ENCODE data around the gene PER1. TPM values are rescaled to one million over a fixed set of nuclear protein-coding genes. Genes with fewer than 3 reads are reported as not detected.

PER1 gene
- total RNA-seq, 1 experiment from 2014 or later: 87.6 TPM

DNA sequence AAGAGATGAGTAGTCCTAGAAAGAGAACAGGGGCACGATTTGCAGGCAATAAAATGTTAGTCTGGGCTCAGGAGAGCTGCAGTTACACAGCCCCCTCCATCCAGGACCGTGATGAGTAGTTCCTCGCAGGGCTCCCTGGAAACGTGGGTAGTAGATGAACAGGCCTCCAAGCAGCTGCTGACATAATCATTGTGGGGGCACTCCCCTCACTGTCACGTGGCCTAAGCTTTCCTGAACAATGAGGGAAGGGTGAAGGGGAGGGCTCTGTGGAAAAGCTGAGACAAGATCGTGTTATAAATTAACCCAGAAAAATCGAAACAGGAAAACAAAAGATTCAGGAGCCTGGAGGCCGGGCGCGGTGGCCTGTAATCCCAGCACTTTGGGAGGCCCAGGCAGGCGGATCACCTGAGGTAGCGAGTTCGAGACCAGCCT lies 1.3 kb upstream of the PER1 start:
- H3K9me3 ChIP-seq (ENCODE audit: control insufficient read depth in 1 of 2, insufficient read depth in 1 of 2, low read depth in 1 of 2, low read length in 2 of 2): no peaks in the 10 kb centered on the region
- intact Hi-C loops (cut with micrococcal nuclease): no loop called here
- H3K4me2 ChIP-seq (ENCODE audit: low read length): peak overlapping the region; percentile 100
- no peak for TF ChIP-seq SIN3A (IDR thresholded peaks at IDR 0.05; ENCODE audit: low read depth)
- TF ChIP-seq CEBPB (IDR thresholded peaks at IDR 0.05; ENCODE audit: low read depth): no peak
- TF ChIP-seq, protein P1, sequence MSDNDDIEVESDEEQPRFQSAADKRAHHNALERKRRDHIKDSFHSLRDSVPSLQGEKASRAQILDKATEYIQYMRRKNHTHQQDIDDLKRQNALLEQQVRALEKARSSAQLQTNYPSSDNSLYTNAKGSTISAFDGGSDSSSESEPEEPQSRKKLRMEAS (IDR thresholded peaks at IDR 0.05): peak; percentile 58
- no peak for TF ChIP-seq POLR2A (IDR thresholded peaks at IDR 0.05; ENCODE audit: borderline replicate concordance, extremely low read depth, insufficient read depth, insufficient read length)
- H3K4me3 ChIP-seq (replicated peaks in 1 of 2; ENCODE audit: low read depth in 1 of 2, low read length in 2 of 2): peak overlapping the region; percentile 48 to 95
- no peaks in the 10 kb centered on the region for H3K9me2 ChIP-seq (ENCODE audit: insufficient read depth)
- H4K20me1 ChIP-seq (ENCODE audit: insufficient read depth): no peaks in the 10 kb centered on the region
- peaks cover 42 to 75% of the 10 kb centered on the region in 2 experiments for H3K4me1 ChIP-seq (ENCODE audit: control insufficient read depth in 1 of 2, insufficient read depth in 2 of 2, low read length in 2 of 2)
- H3K36me3 ChIP-seq (ENCODE audit: control insufficient read depth in 1 of 2, insufficient read depth in 2 of 2, low read length in 2 of 2): peaks cover 13 to 19% of the 10 kb centered on the region in 2 experiments
- RAD21 ChIA-PET (ENCODE audit: low non-redundant PET in 1 of 2, low total read pairs in 2 of 2, uncharacterized antibody in 2 of 2, unreplicated experiment in 2 of 2): no interaction called here
- CTCF ChIA-PET: interaction anchor here (1.4 to 1.6 kb wide), 2 partner anchors 34 to 60 kb away, joined by 4 read pairs; no protein-coding TSS in a partner anchor
- H2AFZ ChIP-seq (ENCODE audit: low read depth, low read length, poor library complexity, severe bottlenecking): no peak overlapping the region
- peaks cover 57% of the 10 kb centered on the region for H3K79me2 ChIP-seq (ENCODE audit: insufficient read depth, low read length)
- peak overlapping the region; percentile 99 for H3K9ac ChIP-seq (ENCODE audit: low read length)
- DNase-seq (ENCODE audit: low read depth, low spot score) (no peak), ATAC-seq (no peak)
- H3K27me3 ChIP-seq (ENCODE audit: insufficient read depth, low read length): no peaks in the 10 kb centered on the region
- POLR2A ChIA-PET: interaction anchor here (1.0 to 9.4 kb wide), 6 partner anchors 14 to 57 kb away, joined by 3 to 95 read pairs (median 4); partner anchors contain the start of genes ALOXE3 and AURKB
- BruUV-seq (replicated peaks): no TSS peak
- H3K27ac ChIP-seq (ENCODE audit: low read depth, low read length): peak overlapping the region; percentile 77

DNA sequence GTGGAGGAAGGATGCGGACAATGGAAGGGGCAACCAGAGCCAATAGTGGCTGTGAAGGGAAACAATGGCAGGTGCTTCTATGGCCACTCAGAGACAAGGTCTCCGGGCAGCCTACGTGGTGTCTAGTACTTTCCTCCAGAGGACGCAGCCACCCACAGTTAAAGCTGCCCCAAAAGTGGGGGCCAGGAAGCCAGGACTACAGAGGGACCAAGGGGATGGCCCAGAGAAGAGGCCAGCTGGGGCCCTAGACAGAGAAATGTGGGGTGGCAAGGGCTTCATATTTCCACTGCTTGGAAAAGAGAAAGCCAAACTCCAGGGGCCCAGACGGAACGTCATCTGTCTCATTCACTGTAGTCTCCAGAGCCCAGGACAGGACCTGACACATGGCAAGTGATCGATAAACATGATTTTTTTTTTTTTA lies 837 bp upstream of the PER1 start:
- H3K4me3 ChIP-seq (replicated peaks in 1 of 2; ENCODE audit: low read depth in 1 of 2, low read length in 2 of 2): peak overlapping the region in 1 of 2 experiments; percentile 95; a peak in 3 of 4 replicates
- CTCF ChIA-PET: interaction anchor here (1.6 kb wide), 1 partner anchor 59 kb away, joined by 4 read pairs; no protein-coding TSS in a partner anchor
- ATAC-seq: no peak

More for the DNA sequence above, 837 bp upstream of the PER1 start:
- Histone ChIP-seq H3K27ac (ENCODE audit: low read depth, low read length) (peak overlapping the region; percentile 77), H3K9me3 (ENCODE audit: control insufficient read depth in 1 of 2, insufficient read depth in 1 of 2, low read depth in 1 of 2, low read length in 2 of 2) (no peaks in the 10 kb centered on the region), H3K79me2 (ENCODE audit: insufficient read depth, low read length) (peaks cover 57% of the 10 kb centered on the region), H2AFZ (ENCODE audit: low read depth, low read length, poor library complexity, severe bottlenecking) (no peak overlapping the region), H3K4me1 (ENCODE audit: control insufficient read depth in 1 of 2, insufficient read depth in 2 of 2, low read length in 2 of 2) (peaks cover 39 to 70% of the 10 kb centered on the region in 2 experiments), H3K36me3 (ENCODE audit: control insufficient read depth in 1 of 2, insufficient read depth in 2 of 2, low read length in 2 of 2) (peaks cover 18 to 24% of the 10 kb centered on the region in 2 experiments), H3K4me2 (ENCODE audit: low read length) (peak overlapping the region; percentile 100), H3K9ac (ENCODE audit: low read length) (peak overlapping the region; percentile 99), H3K27me3 (ENCODE audit: insufficient read depth, low read length) (no peaks in the 10 kb centered on the region), H3K9me2 (ENCODE audit: insufficient read depth) (no peaks in the 10 kb centered on the region), H4K20me1 (ENCODE audit: insufficient read depth) (no peaks in the 10 kb centered on the region)
- POLR2A ChIA-PET: interaction anchor here (1.1 to 9.4 kb wide), 2 partner anchors 13 to 19 kb away, joined by 4 to 95 read pairs; no protein-coding TSS in a partner anchor
- TF ChIP-seq EZH2phosphoT487 (IDR thresholded peaks at IDR 0.05; ENCODE audit: borderline replicate concordance): no peak
- no peak for TF ChIP-seq FOSL1 (IDR thresholded peaks at IDR 0.05; ENCODE audit: low read depth)
- intact Hi-C loops (cut with micrococcal nuclease): no loop called here
- no TSS peak for BruUV-seq (replicated peaks)
- RAD21 ChIA-PET (ENCODE audit: low non-redundant PET in 1 of 2, low total read pairs in 2 of 2, uncharacterized antibody in 2 of 2, unreplicated experiment in 2 of 2): no interaction called here
- DNase-seq (ENCODE audit: low read depth, low spot score): no peak
